ENCODE results near the gene PSAPL1.

DNA sequence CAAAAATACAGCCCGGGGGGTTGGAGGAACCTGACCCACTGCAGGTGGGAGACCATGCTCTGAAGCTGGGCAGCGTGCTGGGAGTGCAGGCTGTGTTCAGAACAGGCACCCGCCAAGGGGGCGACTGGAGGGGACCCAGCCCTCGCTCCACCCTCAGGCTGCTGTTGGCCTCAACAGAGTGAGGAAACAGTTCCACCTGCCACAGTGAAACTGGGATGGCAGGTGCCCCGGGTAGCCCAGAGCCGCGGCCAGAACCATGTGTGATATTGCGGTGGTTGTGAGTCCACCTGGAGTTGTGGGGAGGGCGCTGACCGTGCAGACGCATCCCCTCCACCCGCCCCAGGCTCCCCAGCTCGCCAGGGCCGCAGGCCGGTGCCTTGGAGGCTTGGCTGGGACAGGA, 45.7 kb upstream of the PSAPL1 start:
- no peak for TF ChIP-seq POLR2A (IDR thresholded peaks at IDR 0.05)
- TF ChIP-seq, protein P1, sequence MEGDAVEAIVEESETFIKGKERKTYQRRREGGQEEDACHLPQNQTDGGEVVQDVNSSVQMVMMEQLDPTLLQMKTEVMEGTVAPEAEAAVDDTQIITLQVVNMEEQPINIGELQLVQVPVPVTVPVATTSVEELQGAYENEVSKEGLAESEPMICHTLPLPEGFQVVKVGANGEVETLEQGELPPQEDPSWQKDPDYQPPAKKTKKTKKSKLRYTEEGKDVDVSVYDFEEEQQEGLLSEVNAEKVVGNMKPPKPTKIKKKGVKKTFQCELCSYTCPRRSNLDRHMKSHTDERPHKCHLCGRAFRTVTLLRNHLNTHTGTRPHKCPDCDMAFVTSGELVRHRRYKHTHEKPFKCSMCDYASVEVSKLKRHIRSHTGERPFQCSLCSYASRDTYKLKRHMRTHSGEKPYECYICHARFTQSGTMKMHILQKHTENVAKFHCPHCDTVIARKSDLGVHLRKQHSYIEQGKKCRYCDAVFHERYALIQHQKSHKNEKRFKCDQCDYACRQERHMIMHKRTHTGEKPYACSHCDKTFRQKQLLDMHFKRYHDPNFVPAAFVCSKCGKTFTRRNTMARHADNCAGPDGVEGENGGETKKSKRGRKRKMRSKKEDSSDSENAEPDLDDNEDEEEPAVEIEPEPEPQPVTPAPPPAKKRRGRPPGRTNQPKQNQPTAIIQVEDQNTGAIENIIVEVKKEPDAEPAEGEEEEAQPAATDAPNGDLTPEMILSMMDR (IDR thresholded peaks at IDR 0.05): no peak
